ENCODE measurements around the gene MAN2B2.
A peak's percentile ranks its signal among the peaks of the same experiment; 100 is the strongest.

The MAN2B2 gene

DNA sequence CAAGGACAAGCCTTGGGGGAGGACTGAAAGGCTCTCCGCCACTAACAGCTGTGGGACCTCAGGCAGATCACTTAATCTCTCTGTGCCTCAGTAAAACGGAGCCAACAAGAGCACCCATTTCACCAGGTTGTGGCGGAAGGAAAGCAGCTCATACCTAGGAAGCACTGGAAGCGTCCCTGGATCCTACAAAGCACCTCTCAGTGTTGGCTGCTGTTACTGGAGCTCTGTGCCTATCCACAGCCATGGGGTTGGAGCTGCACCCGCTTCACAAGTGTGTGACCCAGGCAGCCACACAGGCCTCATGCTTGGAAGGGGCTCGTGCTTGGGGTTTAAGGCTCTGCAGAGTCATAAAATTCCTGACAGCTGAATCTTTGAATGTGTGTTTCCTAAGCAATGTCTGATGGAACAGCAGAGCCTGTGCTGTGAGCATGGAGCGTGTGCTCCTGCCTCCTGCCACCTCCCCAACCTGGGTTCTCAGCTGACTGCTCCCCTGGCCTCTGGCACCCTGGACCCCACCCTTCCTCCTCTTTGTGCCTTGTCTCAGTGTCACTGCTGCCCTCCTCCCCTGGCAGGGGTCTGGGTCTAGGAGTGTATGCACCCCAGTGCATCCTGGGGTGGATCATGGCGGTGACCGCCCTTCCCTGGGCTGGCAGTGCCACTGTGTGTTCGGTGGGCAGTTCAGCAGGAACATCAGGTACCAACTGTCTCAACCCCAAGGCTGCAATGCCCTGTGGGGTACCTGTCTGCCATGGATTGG is 14.4 kb upstream of the MAN2B2 start:
- peak; percentile 54 for DNase-seq (ENCODE audit: low read depth)
- TF ChIP-seq, protein P1, sequence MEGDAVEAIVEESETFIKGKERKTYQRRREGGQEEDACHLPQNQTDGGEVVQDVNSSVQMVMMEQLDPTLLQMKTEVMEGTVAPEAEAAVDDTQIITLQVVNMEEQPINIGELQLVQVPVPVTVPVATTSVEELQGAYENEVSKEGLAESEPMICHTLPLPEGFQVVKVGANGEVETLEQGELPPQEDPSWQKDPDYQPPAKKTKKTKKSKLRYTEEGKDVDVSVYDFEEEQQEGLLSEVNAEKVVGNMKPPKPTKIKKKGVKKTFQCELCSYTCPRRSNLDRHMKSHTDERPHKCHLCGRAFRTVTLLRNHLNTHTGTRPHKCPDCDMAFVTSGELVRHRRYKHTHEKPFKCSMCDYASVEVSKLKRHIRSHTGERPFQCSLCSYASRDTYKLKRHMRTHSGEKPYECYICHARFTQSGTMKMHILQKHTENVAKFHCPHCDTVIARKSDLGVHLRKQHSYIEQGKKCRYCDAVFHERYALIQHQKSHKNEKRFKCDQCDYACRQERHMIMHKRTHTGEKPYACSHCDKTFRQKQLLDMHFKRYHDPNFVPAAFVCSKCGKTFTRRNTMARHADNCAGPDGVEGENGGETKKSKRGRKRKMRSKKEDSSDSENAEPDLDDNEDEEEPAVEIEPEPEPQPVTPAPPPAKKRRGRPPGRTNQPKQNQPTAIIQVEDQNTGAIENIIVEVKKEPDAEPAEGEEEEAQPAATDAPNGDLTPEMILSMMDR (conservative IDR thresholded peaks at IDR 0.05; ENCODE audit: low read length), result no peak
- H3K4me3 ChIP-seq (ENCODE audit: low read length), result no peak overlapping the region

DNA sequence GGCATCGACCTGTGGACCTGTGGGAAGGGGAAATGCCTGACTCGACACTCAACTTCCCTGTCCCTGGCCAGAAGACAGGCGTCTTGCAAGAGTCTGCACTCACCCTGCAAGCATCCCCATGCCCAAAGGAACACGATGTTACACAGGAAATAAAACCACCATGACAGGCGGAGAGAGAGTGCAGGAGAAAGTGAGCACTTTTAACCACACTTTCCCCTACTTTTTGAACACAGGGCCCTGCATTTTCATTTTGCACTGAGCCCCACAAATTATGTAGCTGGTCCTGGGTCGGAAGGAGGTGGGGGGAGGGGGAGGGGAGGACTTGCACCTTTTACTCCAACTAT is 13.8 kb upstream of the MAN2B2 start:
- TF ChIP-seq, protein P1 (conservative IDR thresholded peaks at IDR 0.05; ENCODE audit: low read length), result no peak
- H3K4me3 ChIP-seq (ENCODE audit: low read length), result no peak overlapping the region
- peak; percentile 40 for DNase-seq (ENCODE audit: low read depth)

DNA sequence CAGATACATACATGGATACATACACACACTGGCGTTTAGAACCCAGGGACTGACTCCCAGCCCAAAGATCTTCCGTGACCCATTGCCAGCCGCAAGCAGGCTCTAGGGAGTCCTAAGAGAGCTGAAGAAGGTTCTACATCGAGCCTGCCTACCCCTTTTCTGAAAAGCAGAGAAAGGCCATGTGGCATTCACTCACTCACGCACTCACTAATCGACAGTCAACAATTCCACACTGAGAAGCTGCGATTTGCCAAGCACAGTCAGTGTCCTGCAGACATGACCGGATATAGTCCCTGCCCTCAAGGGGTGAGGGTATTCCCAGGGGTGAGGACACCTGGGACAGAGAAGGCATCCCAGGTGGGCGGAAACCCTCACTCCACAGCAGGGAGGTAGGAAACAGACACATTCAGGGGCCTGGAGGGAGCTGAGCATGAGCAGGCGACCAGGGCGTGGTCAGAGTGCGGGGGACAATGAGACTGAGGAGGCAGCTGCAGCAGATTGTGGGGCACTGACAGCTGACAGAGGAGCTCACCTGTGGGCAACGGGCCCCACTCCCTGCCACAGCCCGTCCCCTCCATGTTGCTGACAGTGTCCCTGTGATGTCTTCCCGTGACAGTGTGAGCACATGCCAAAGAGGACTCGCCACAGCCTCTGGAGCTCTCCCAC is 13.2 kb upstream of the MAN2B2 start:
- no peak for DNase-seq (ENCODE audit: low read depth)
- TF ChIP-seq, protein P1 (conservative IDR thresholded peaks at IDR 0.05; ENCODE audit: low read length), result no peak
- H3K4me3 ChIP-seq (ENCODE audit: low read length), result no peak overlapping the region

DNA sequence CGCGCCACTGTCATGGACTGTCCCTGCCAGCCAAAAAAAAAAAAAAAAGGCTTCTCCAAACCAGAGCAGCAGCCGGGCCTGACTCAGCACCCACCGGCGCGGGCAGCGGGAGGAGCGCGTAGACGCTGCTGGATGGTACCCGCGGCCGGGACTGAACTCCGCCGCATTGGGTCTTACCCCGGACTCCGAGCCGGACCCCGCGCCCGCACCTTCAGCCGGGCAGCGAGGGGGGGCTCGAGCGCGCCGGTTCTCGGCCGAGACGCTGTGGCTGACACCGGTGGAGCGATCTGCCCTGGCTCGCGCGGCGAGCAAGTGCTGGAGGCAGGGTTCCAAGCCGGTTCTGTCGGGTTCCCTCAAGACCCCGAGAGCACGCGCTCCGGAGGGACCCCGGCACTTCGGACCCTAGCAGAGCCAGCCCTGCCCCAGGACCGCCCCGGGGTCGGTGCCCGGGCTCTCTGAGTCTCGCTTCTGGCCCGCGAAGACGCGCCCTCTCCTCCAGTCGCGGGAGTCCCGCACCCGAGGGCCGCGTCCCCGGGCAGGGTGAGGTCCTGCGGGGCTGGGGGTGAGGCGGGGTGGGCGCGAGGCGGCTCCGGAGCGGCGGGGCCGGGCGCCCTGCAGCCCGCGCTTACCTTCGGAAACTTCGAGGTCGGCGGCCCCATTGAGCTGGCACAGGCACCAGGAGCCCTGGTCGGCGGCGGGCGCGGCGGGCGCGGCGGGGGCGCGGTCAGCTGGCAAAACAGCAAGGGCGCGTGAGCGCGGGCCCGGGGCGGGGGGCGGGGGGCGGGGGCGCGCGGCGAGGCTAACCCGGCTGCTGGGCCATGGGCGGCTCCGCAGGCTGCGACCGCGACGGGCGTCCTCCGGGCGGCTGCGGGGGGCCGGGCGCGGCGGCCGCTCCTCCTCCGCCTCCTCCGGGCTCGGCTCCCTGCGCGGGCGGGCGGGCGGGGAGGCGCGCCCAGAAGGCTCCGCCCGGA is 11.8 kb upstream of the MAN2B2 start:
- H3K4me3 ChIP-seq (ENCODE audit: low read length), result peak overlapping the region; percentile 29; the same call in 1 of the 2 replicates

DNA sequence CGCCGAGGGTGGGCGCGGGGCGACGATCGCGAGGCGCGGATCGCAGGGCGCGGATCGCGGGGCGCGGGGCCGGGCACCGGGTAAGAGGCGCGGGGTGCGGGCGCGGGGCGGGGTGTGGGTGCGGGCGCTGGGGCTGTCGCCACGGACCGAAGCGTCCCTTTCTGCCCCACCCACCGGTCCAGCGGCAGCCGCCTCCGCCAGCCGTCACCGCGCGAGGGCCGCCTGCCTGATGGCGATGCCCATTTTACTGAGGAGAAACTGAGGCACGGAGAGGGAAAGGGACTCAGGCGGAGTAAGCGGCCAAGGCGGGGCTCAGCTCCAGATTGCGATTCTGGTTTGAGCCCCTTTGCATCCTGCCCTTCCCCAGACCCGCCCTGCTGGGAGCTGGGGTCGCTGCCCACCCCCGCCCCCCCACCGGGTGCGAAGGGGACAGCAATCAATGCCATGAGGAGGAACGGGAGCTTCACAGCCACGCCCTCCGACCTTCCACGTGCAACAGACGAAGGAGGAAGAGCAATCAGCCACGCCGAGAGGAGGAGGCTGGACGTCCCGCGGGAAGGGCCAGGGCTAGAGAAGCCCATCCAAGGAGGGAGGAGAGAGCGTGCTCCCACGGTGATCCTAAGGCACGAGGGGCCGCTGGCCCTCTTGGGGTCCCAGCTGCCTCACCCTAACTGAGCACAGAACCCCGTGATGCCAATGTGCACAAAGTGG is 10.9 kb upstream of the MAN2B2 start:
- TF ChIP-seq, protein P1 (conservative IDR thresholded peaks at IDR 0.05; ENCODE audit: low read length), result no peak
- DNase-seq (ENCODE audit: low read depth), result no peak
- peak overlapping the region; percentile 15 for H3K4me3 ChIP-seq (ENCODE audit: low read length)

More for the DNA sequence above, 11.8 kb upstream of the MAN2B2 start:
- TF ChIP-seq, protein P1 (conservative IDR thresholded peaks at IDR 0.05; ENCODE audit: low read length), result no peak
- peak; percentile 19 for DNase-seq (ENCODE audit: low read depth)

DNA sequence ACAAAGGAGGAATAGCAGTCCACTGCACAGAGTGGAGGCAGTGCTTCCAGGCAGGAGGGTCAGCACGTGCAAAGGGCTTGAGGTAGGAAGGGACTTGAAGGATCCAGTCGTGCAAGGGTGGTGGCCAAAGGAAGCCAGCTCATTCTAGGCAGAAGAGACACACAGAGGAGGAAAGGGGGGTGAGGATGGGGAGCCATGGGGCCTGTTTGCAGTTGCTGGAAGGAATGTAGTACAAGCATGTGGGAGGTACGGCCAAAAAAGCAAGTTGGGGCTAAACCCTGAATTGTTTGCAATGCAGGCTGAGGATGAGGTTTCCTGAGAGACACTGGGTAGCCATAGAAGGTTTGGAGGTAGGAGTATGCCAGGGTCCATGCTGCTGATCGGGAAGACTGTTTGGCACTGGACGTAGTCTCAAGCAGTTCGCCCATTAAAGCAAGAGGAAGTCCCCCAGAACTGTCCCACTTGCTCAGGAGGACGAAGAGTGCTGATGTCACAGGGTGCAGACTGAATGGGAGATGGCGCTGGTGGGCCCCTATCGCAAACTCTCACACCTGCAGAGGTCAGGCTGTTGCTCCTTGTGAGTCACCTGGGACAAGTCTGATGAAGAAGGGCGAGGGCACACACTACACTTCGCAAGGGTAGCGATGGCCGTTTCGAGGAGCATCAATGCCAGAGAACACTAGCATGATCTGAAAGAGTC is 9.1 kb upstream of the MAN2B2 start:
- TF ChIP-seq, protein P1 (conservative IDR thresholded peaks at IDR 0.05; ENCODE audit: low read length), result no peak
- no peak for DNase-seq (ENCODE audit: low read depth)
- no peak overlapping the region for H3K4me3 ChIP-seq (ENCODE audit: low read length)
